ENCODE results near the gene EIF6.

EIF6 gene

GRCh38 chr20:35240811-35241293 lies 43.7 kb downstream of the EIF6 start:
- no peak overlapping the region for H2BK12ac ChIP-seq (ENCODE audit: low read length)
- H3K14ac ChIP-seq (ENCODE audit: low read length) = no peak overlapping the region
- H3K79me1 ChIP-seq (ENCODE audit: low read length) = no peaks in the 10 kb centered on the region
- H3K23ac ChIP-seq (ENCODE audit: low read length) = no peak overlapping the region
- no peak overlapping the region for H3K18ac ChIP-seq (ENCODE audit: low read length)
- no CpG with 5 or more reads among the region's 2 CpGs for WGBS (ENCODE audit: extremely low coverage, insufficient coverage, insufficient read length)
- no peak overlapping the region for H3K4me2 ChIP-seq (ENCODE audit: low read length)
- H2AK5ac ChIP-seq (ENCODE audit: low read length) = no peak overlapping the region
- no peaks in the 10 kb centered on the region for H3K36me3 ChIP-seq (ENCODE audit: control insufficient read depth in 1 of 2, insufficient read depth in 2 of 2, low read length in 2 of 2)
- H2AFZ ChIP-seq (ENCODE audit: insufficient read depth, low read length, poor library complexity) = no peak overlapping the region
- no peak overlapping the region for H4K8ac ChIP-seq (ENCODE audit: low read depth, low read length)
- H2BK5ac ChIP-seq (ENCODE audit: low read depth, low read length, poor library complexity) = no peak overlapping the region
- no peaks in the 10 kb centered on the region for H3K27me3 ChIP-seq (ENCODE audit: insufficient read depth, low read length)
- no peaks in the 10 kb centered on the region for H3K79me2 ChIP-seq (ENCODE audit: control insufficient read depth, insufficient read depth, low read length, poor library complexity)
- H3K27ac ChIP-seq (ENCODE audit: low read depth, low read length) = no peak overlapping the region
- H3K9me3 ChIP-seq (ENCODE audit: insufficient read depth, low read depth, low read length) = peaks cover 1% of the 10 kb centered on the region
- H4K12ac ChIP-seq (ENCODE audit: low read depth, low read length) = no peak overlapping the region
- no peak overlapping the region for H4K91ac ChIP-seq (ENCODE audit: low read depth, low read length)
- DNase-seq = peak in 1 of 2 donors; percentile 16
- no peak overlapping the region for H3K9ac ChIP-seq (ENCODE audit: low read length)
- H3K4me3 ChIP-seq (ENCODE audit: low read depth, low read length) = no peak overlapping the region
- H3K4ac ChIP-seq (ENCODE audit: low read depth, low read length) = no peak overlapping the region
- peaks cover 12 to 13% of the 10 kb centered on the region in 2 experiments for H3K4me1 ChIP-seq (ENCODE audit: control insufficient read depth in 1 of 2, insufficient read depth in 2 of 2, low read length in 2 of 2)
- no peak overlapping the region for H2BK120ac ChIP-seq (ENCODE audit: insufficient read depth, low read length, poor library complexity)

GRCh38 chr20:35240083-35240810 lies 44.3 kb downstream of the EIF6 start:
- no peak overlapping the region for H4K8ac ChIP-seq (ENCODE audit: low read depth, low read length)
- H3K23ac ChIP-seq (ENCODE audit: low read length) = no peak overlapping the region
- no peak overlapping the region for H3K18ac ChIP-seq (ENCODE audit: low read length)
- no peak overlapping the region for H3K4me3 ChIP-seq (ENCODE audit: low read depth, low read length)
- no peak overlapping the region for H3K14ac ChIP-seq (ENCODE audit: low read length)
- H4K91ac ChIP-seq (ENCODE audit: low read depth, low read length) = no peak overlapping the region
- H3K36me3 ChIP-seq (ENCODE audit: control insufficient read depth in 1 of 2, insufficient read depth in 2 of 2, low read length in 2 of 2) = no peaks in the 10 kb centered on the region
- H3K4ac ChIP-seq (ENCODE audit: low read depth, low read length) = no peak overlapping the region
- no peak overlapping the region for H2AK5ac ChIP-seq (ENCODE audit: low read length)
- no peak overlapping the region for H4K12ac ChIP-seq (ENCODE audit: low read depth, low read length)
- H3K9me3 ChIP-seq (ENCODE audit: insufficient read depth, low read depth, low read length) = peaks cover 1% of the 10 kb centered on the region
- no CpG with 5 or more reads among the region's 5 CpGs for WGBS (ENCODE audit: extremely low coverage, insufficient coverage, insufficient read length)
- H3K27ac ChIP-seq (ENCODE audit: low read depth, low read length) = no peak overlapping the region
- no peak overlapping the region for H3K4me2 ChIP-seq (ENCODE audit: low read length)
- no peak overlapping the region for H2AFZ ChIP-seq (ENCODE audit: insufficient read depth, low read length, poor library complexity)
- no peak overlapping the region for H3K9ac ChIP-seq (ENCODE audit: low read length)
- DNase-seq = no peak
- no peak overlapping the region for H2BK5ac ChIP-seq (ENCODE audit: low read depth, low read length, poor library complexity)
- no peak overlapping the region for H2BK12ac ChIP-seq (ENCODE audit: low read length)
- no peaks in the 10 kb centered on the region for H3K79me1 ChIP-seq (ENCODE audit: low read length)
- H3K4me1 ChIP-seq (ENCODE audit: control insufficient read depth in 1 of 2, insufficient read depth in 2 of 2, low read length in 2 of 2) = peaks cover 12 to 13% of the 10 kb centered on the region in 2 experiments
- H2BK120ac ChIP-seq (ENCODE audit: insufficient read depth, low read length, poor library complexity) = no peak overlapping the region
- no peaks in the 10 kb centered on the region for H3K79me2 ChIP-seq (ENCODE audit: control insufficient read depth, insufficient read depth, low read length, poor library complexity)
- no peaks in the 10 kb centered on the region for H3K27me3 ChIP-seq (ENCODE audit: insufficient read depth, low read length)

- no peak for DNase-seq
- Histone ChIP-seq H3K4me2 (ENCODE audit: low read length) (no peak overlapping the region), H3K27ac (ENCODE audit: low read depth, low read length) (no peak overlapping the region), H2AK5ac (ENCODE audit: low read length) (no peak overlapping the region), H4K8ac (ENCODE audit: low read depth, low read length) (no peak overlapping the region), H3K23ac (ENCODE audit: low read length) (no peak overlapping the region), H3K9ac (ENCODE audit: low read length) (no peak overlapping the region), H2BK5ac (ENCODE audit: low read depth, low read length, poor library complexity) (no peak overlapping the region), H3K4me3 (ENCODE audit: low read depth, low read length) (no peak overlapping the region), H4K12ac (ENCODE audit: low read depth, low read length) (no peak overlapping the region), H3K18ac (ENCODE audit: low read length) (no peak overlapping the region), H3K79me1 (ENCODE audit: low read length) (no peaks in the 10 kb centered on the region), H3K36me3 (ENCODE audit: control insufficient read depth in 1 of 2, insufficient read depth in 2 of 2, low read length in 2 of 2) (no peaks in the 10 kb centered on the region), H2BK120ac (ENCODE audit: insufficient read depth, low read length, poor library complexity) (no peak overlapping the region), H2BK12ac (ENCODE audit: low read length) (no peak overlapping the region), H3K4me1 (ENCODE audit: control insufficient read depth in 1 of 2, insufficient read depth in 2 of 2, low read length in 2 of 2) (peaks cover 12 to 13% of the 10 kb centered on the region in 2 experiments), H3K4ac (ENCODE audit: low read depth, low read length) (no peak overlapping the region), H4K91ac (ENCODE audit: low read depth, low read length) (no peak overlapping the region), H3K9me3 (ENCODE audit: insufficient read depth, low read depth, low read length) (peaks cover 1% of the 10 kb centered on the region), H3K27me3 (ENCODE audit: insufficient read depth, low read length) (no peaks in the 10 kb centered on the region), H3K79me2 (ENCODE audit: control insufficient read depth, insufficient read depth, low read length, poor library complexity) (no peaks in the 10 kb centered on the region), H3K14ac (ENCODE audit: low read length) (no peak overlapping the region), H2AFZ (ENCODE audit: insufficient read depth, low read length, poor library complexity) (no peak overlapping the region)
- WGBS (ENCODE audit: extremely low coverage, insufficient coverage, insufficient read length) = no CpG with 5 or more reads among the region's 5 CpGs
Measured at GRCh38 chr20:35238735-35239134, 45.8 kb downstream of the EIF6 start.

GRCh38 chr20:35238170-35238569 lies 46.4 kb downstream of the EIF6 start:
- no peak overlapping the region for H2BK12ac ChIP-seq (ENCODE audit: low read length)
- no peak overlapping the region for H3K27ac ChIP-seq (ENCODE audit: low read depth, low read length)
- H3K79me1 ChIP-seq (ENCODE audit: low read length) = no peaks in the 10 kb centered on the region
- no peak overlapping the region for H3K4me2 ChIP-seq (ENCODE audit: low read length)
- no peak overlapping the region for H4K91ac ChIP-seq (ENCODE audit: low read depth, low read length)
- H4K12ac ChIP-seq (ENCODE audit: low read depth, low read length) = no peak overlapping the region
- H3K9me3 ChIP-seq (ENCODE audit: insufficient read depth, low read depth, low read length) = peaks cover 1% of the 10 kb centered on the region
- no peaks in the 10 kb centered on the region for H3K79me2 ChIP-seq (ENCODE audit: control insufficient read depth, insufficient read depth, low read length, poor library complexity)
- H4K8ac ChIP-seq (ENCODE audit: low read depth, low read length) = no peak overlapping the region
- H3K9ac ChIP-seq (ENCODE audit: low read length) = no peak overlapping the region
- H3K18ac ChIP-seq (ENCODE audit: low read length) = no peak overlapping the region
- no peak overlapping the region for H3K4me3 ChIP-seq (ENCODE audit: low read depth, low read length)
- no peak overlapping the region for H2BK120ac ChIP-seq (ENCODE audit: insufficient read depth, low read length, poor library complexity)
- H3K36me3 ChIP-seq (ENCODE audit: control insufficient read depth in 1 of 2, insufficient read depth in 2 of 2, low read length in 2 of 2) = no peaks in the 10 kb centered on the region
- H3K23ac ChIP-seq (ENCODE audit: low read length) = no peak overlapping the region
- peaks cover 12 to 13% of the 10 kb centered on the region in 2 experiments for H3K4me1 ChIP-seq (ENCODE audit: control insufficient read depth in 1 of 2, insufficient read depth in 2 of 2, low read length in 2 of 2)
- no peak for DNase-seq
- no peak overlapping the region for H2BK5ac ChIP-seq (ENCODE audit: low read depth, low read length, poor library complexity)
- no CpG with 5 or more reads among the region's 4 CpGs for WGBS (ENCODE audit: extremely low coverage, insufficient coverage, insufficient read length)
- no peak overlapping the region for H3K14ac ChIP-seq (ENCODE audit: low read length)
- H3K27me3 ChIP-seq (ENCODE audit: insufficient read depth, low read length) = no peaks in the 10 kb centered on the region
- no peak overlapping the region for H3K4ac ChIP-seq (ENCODE audit: low read depth, low read length)
- no peak overlapping the region for H2AFZ ChIP-seq (ENCODE audit: insufficient read depth, low read length, poor library complexity)
- no peak overlapping the region for H2AK5ac ChIP-seq (ENCODE audit: low read length)
